Neural progenitor cell (in vitro differentiated cells): ENCODE data around the gene BBS5.

Experiments
- CTCF ChIP-seq: fragments of 200-600 bp; sonication (generic); IDR thresholded peaks from 2 replicates; pipeline ENCODE4 v1.5.1; 2017; ENCODE audit warnings: antibody characterized with exemption, mild to moderate bottlenecking
- EZH2 ChIP-seq: fragments of 200-600 bp; sonication (generic); IDR thresholded peaks from 2 replicates; pipeline ENCODE4 v1.6.1; 2017; ENCODE audit warnings: antibody characterized with exemption, mild to moderate bottlenecking, moderate library complexity

- TF ChIP-seq CTCF = no peak
- TF ChIP-seq EZH2 = no peak
Observed at GRCh38 chr2:169464466-169464865, 14.8 kb upstream of the BBS5 start.
